Liver (tissue), 9 donors: ENCODE measurements around the gene LDB2. TPM values are rescaled to one million over a fixed set of nuclear protein-coding genes. Genes with fewer than 3 reads are reported as not detected.

ENCODE experiments used
- DNase-seq: peaks from one replicate; pipeline ENCODE4 v3.0.0-alpha.2; 2017; ENCODE audit warnings: low spot score
- H3K27ac ChIP-seq, 2 donors: one replicate each; pipeline ENCODE4 v1.7.0; 2013; ENCODE audit warnings: inconsistent platforms in 2 of 2, low read length in 2 of 2, control low read depth in 1 of 2, low read depth in 1 of 2, mild to moderate bottlenecking in 1 of 2
- H3K27me3 ChIP-seq, 4 donors: one replicate each; pipeline versions ENCODE4 v1.6.1 to v1.7.0; 2013; ENCODE audit warnings: low read length in 3 of 4, inconsistent platforms in 1 of 4, mild to moderate bottlenecking in 1 of 4, moderate library complexity in 1 of 4; ENCODE audit not compliant: control insufficient read depth in 4 of 4, insufficient read depth in 4 of 4
- H3K36me3 ChIP-seq, 4 donors: one replicate each; pipeline versions ENCODE4 v1.6.1 to v1.7.0; 2013; ENCODE audit warnings: low read length in 3 of 4, mild to moderate bottlenecking in 3 of 4, low read depth in 1 of 4, moderate library complexity in 1 of 4; ENCODE audit not compliant: control insufficient read depth in 4 of 4, insufficient read depth in 3 of 4
- H3K4me1 ChIP-seq, 4 donors: one replicate each; pipeline versions ENCODE4 v1.6.1 to v1.7.0; 2013; ENCODE audit warnings: low read length in 3 of 4, mild to moderate bottlenecking in 3 of 4, moderate library complexity in 1 of 4; ENCODE audit not compliant: control insufficient read depth in 4 of 4, insufficient read depth in 4 of 4
- H3K4me3 ChIP-seq, 3 donors: one replicate each; pipeline versions ENCODE4 v1.6.1 to v1.7.0; 2013; ENCODE audit warnings: low read length in 3 of 3, control low read depth in 1 of 3, low read depth in 1 of 3, mild to moderate bottlenecking in 1 of 3
- H3K9ac ChIP-seq, 2 donors: one replicate each; pipeline ENCODE4 v1.7.0; 2013; ENCODE audit warnings: low read length in 2 of 2, mild to moderate bottlenecking in 2 of 2, moderate library complexity in 2 of 2, control low read depth in 1 of 2, low read depth in 1 of 2
- H3K9me3 ChIP-seq, 4 donors: one replicate each; pipeline versions ENCODE4 v1.6.1 to v1.7.0; 2013; ENCODE audit warnings: low read length in 3 of 4; ENCODE audit not compliant: control insufficient read depth in 4 of 4
- CTCF ChIP-seq: fragments of 150-350 bp; IDR thresholded peaks from 2 replicates; pipeline ENCODE4 v1.5.1; 2017; ENCODE audit warnings: improper control_type of control experiment, low read depth, low read length; ENCODE audit not compliant: missing input control
- EGR1 ChIP-seq, 2 donors: IDR thresholded peaks; 2 replicates each; pipeline ENCODE4 v1.6.1; 2016 to 2018; ENCODE audit warnings: antibody characterized with exemption in 2 of 2, low read depth in 2 of 2
- FOXA1 ChIP-seq: IDR thresholded peaks from 2 replicates; pipeline ENCODE4 v1.6.1; 2016; ENCODE audit warnings: antibody characterized with exemption
- FOXA2 ChIP-seq: IDR thresholded peaks from 2 replicates; pipeline ENCODE4 v1.6.1; 2016; ENCODE audit warnings: antibody characterized with exemption
- GABPA ChIP-seq, 2 donors: IDR thresholded peaks in 1 of 2; conservative IDR thresholded peaks in 1 of 2; 2 replicates each; pipeline ENCODE4 v1.6.1; 2016; ENCODE audit warnings: antibody characterized with exemption in 2 of 2, mild to moderate bottlenecking in 1 of 2, moderate library complexity in 1 of 2
- HNF4A ChIP-seq, 2 donors: conservative IDR thresholded peaks; 2 replicates each; pipeline ENCODE4 v1.6.1; 2016; ENCODE audit warnings: antibody characterized with exemption in 2 of 2, mild to moderate bottlenecking in 2 of 2
- HNF4G ChIP-seq: IDR thresholded peaks from 2 replicates; pipeline ENCODE4 v1.6.1; 2016; ENCODE audit warnings: antibody characterized with exemption
- JUND ChIP-seq, 2 donors: IDR thresholded peaks; 2 replicates each; pipeline ENCODE4 v1.6.1; 2016; ENCODE audit warnings: antibody characterized with exemption in 2 of 2
- NR2F2 ChIP-seq: IDR thresholded peaks from 2 replicates; pipeline ENCODE4 v1.6.1; 2016; ENCODE audit warnings: antibody characterized with exemption
- RAD21 ChIP-seq, 2 donors: IDR thresholded peaks; 2 replicates each; pipeline ENCODE4 v1.6.1; 2016; ENCODE audit warnings: antibody characterized with exemption in 2 of 2, mild to moderate bottlenecking in 2 of 2
- RXRA ChIP-seq, 2 donors: IDR thresholded peaks; 2 replicates each; pipeline ENCODE4 v1.6.1; 2017 to 2018; ENCODE audit warnings: antibody characterized with exemption in 2 of 2, mild to moderate bottlenecking in 1 of 2
- SP1 ChIP-seq: IDR thresholded peaks from 2 replicates; pipeline ENCODE4 v1.6.1; 2018; ENCODE audit warnings: antibody characterized with exemption, mild to moderate bottlenecking
- TAF1 ChIP-seq: conservative IDR thresholded peaks from 2 replicates; pipeline ENCODE4 v1.6.1; 2016; ENCODE audit warnings: antibody characterized with exemption, mild to moderate bottlenecking
- YY1 ChIP-seq: IDR thresholded peaks from 2 replicates; pipeline ENCODE4 v1.6.1; 2016; ENCODE audit warnings: antibody characterized with exemption, mild to moderate bottlenecking
- WGBS: extraction: QIAGEN DNeasy Blood & Tissue Kit; methylation state at CpG from one replicate; pipeline ENCODE4 v1.1.7; 2013; 5-methylcytosine and 5-hydroxymethylcytosine counted together
- polyA plus RNA-seq, 2 donors: library from polyadenylated mRNA; stranded (reverse) in 1 of 2; unstranded in 1 of 2; fragments of 200-250 nt in 1 of 2; fragments of >200 nt in 1 of 2; fragmentation: Nextera tagmentation in 1 of 2; extraction: Ambion mirVana in 1 of 2; gene quantifications; one replicate each; pipeline versions ENCODE4 v1.2.1 to v1.2.3, GENCODE V29; 2013 to 2015
- total RNA-seq, 2 donors: library from RNA; depleted of rRNA; stranded (reverse); fragments of >200 nt; gene quantifications; one replicate each; pipeline ENCODE4 v1.2.3, GENCODE V29; 2014
- TF ChIP-seq, protein P1 (sequence below): IDR thresholded peaks from 2 replicates; pipeline ENCODE4 v1.6.1; 2016; ENCODE audit warnings: antibody characterized with exemption
- TF ChIP-seq, protein P2 (sequence below): IDR thresholded peaks from 2 replicates; pipeline ENCODE4 v1.6.1; 2016; ENCODE audit warnings: antibody characterized with exemption
- TF ChIP-seq, protein P3 (sequence below): IDR thresholded peaks from 2 replicates; pipeline ENCODE4 v1.6.1; 2016; ENCODE audit warnings: antibody characterized with exemption
- TF ChIP-seq, protein P4 (sequence below): IDR thresholded peaks from 2 replicates; pipeline ENCODE4 v1.6.1; 2016; ENCODE audit warnings: antibody characterized with exemption, mild to moderate bottlenecking
- donor health status: healthy.
- donor health status: healthy.
- donor health status: healthy.
- donor health status: healthy.
- donor health status: healthy.

Gene LDB2
- total and polyA plus RNA-seq, 4 donors, result 7.4 to 31.9 (median 16.8) TPM

DNA sequence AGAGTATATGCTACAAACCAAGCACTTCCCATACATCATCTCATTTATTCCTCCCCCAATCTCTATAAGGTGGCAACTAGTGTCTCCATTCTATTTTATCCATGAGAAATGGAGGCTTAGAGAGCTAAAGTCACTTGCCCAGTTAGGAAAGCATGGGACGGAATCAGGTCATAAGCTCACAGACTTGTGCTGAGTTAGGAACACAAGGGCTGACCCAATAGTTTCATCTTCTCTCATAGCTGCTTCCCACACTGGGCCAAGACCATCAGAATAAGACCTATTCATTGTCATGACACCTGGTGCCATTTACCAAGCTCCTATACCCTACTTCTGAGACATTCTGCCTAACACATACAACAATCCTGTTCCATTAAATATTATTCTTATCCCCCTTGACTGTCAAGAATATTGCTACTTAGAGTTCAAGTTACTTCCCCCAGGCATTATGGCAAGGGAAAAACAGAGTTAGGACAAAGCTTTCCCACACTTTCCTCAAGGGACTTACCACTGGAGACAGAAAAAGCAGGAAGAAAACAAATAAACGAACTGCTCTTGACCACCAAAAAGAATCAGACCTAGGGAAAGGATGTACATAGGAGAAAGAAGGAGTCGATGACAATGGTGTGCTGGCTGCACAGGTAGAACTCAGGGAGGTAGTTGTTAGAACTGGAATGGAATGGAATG is 167.8 kb downstream of the LDB2 start:
- TF ChIP-seq NR2F2 (no peak), RAD21 (IDR thresholded peaks at IDR 0.05) (no peak), CTCF (no peak), JUND (IDR thresholded peaks at IDR 0.05) (no peak), FOXA2 (no peak), HNF4A (conservative IDR thresholded peaks at IDR 0.05) (no peak), SP1 (no peak), GABPA (IDR thresholded peaks at IDR 0.05 in 1 of 2, conservative IDR thresholded peaks at IDR 0.05 in 1 of 2) (no peak), FOXA1 (no peak), RXRA (IDR thresholded peaks at IDR 0.05) (no peak), YY1 (no peak), HNF4G (no peak), TAF1 (no peak), EGR1 (IDR thresholded peaks at IDR 0.05; ENCODE audit: low read depth in 2 of 2) (no peak)
- TF ChIP-seq, protein P1, sequence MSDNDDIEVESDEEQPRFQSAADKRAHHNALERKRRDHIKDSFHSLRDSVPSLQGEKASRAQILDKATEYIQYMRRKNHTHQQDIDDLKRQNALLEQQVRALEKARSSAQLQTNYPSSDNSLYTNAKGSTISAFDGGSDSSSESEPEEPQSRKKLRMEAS, result no peak
- TF ChIP-seq, protein P2, sequence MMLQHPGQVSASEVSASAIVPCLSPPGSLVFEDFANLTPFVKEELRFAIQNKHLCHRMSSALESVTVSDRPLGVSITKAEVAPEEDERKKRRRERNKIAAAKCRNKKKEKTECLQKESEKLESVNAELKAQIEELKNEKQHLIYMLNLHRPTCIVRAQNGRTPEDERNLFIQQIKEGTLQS, result no peak
- TF ChIP-seq, protein P3, sequence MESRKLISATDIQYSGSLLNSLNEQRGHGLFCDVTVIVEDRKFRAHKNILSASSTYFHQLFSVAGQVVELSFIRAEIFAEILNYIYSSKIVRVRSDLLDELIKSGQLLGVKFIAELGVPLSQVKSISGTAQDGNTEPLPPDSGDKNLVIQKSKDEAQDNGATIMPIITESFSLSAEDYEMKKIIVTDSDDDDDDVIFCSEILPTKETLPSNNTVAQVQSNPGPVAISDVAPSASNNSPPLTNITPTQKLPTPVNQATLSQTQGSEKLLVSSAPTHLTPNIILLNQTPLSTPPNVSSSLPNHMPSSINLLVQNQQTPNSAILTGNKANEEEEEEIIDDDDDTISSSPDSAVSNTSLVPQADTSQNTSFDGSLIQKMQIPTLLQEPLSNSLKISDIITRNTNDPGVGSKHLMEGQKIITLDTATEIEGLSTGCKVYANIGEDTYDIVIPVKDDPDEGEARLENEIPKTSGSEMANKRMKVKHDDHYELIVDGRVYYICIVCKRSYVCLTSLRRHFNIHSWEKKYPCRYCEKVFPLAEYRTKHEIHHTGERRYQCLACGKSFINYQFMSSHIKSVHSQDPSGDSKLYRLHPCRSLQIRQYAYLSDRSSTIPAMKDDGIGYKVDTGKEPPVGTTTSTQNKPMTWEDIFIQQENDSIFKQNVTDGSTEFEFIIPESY, result no peak
- TF ChIP-seq, protein P4, sequence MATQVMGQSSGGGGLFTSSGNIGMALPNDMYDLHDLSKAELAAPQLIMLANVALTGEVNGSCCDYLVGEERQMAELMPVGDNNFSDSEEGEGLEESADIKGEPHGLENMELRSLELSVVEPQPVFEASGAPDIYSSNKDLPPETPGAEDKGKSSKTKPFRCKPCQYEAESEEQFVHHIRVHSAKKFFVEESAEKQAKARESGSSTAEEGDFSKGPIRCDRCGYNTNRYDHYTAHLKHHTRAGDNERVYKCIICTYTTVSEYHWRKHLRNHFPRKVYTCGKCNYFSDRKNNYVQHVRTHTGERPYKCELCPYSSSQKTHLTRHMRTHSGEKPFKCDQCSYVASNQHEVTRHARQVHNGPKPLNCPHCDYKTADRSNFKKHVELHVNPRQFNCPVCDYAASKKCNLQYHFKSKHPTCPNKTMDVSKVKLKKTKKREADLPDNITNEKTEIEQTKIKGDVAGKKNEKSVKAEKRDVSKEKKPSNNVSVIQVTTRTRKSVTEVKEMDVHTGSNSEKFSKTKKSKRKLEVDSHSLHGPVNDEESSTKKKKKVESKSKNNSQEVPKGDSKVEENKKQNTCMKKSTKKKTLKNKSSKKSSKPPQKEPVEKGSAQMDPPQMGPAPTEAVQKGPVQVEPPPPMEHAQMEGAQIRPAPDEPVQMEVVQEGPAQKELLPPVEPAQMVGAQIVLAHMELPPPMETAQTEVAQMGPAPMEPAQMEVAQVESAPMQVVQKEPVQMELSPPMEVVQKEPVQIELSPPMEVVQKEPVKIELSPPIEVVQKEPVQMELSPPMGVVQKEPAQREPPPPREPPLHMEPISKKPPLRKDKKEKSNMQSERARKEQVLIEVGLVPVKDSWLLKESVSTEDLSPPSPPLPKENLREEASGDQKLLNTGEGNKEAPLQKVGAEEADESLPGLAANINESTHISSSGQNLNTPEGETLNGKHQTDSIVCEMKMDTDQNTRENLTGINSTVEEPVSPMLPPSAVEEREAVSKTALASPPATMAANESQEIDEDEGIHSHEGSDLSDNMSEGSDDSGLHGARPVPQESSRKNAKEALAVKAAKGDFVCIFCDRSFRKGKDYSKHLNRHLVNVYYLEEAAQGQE, result no peak
- Histone ChIP-seq H3K27ac (no peak overlapping the region), H3K9me3 (no peaks in the 10 kb centered on the region), H3K9ac (no peak overlapping the region), H3K4me3 (no peak overlapping the region), H3K4me1 (no peaks in the 10 kb centered on the region), H3K36me3 (no peaks in the 10 kb centered on the region), H3K27me3 (no peaks in the 10 kb centered on the region)
- WGBS, result 82% methylated on average over 3 of the region's 3 CpGs
- DNase-seq, result no peak
